ENCODE data around the gene AGPAT2.

DNA sequence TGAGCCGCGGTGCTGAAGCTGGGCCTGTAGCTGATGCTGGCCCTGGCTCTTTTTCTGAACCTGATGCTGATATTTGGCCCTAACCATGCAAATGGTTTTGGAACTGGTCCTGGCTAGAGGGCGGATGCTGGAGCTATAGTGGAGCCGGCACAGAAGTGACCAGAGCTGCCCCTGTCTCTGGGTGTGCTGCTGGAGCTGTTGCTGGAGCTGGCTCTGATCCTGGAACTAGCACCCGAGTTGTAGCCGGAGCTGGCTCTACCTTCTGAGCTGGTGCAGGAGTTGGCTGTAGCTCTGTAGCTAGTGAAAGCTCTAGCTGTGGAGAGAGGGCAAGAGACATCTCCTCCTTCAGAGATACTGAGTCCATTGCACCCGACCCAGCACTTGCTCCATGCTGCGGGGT, 42.7 kb upstream of the AGPAT2 start:
- TF ChIP-seq CTCF (IDR thresholded peaks at IDR 0.05; ENCODE audit: low read depth, low read length) = no peak
- TF ChIP-seq EZH2phosphoT487 (IDR thresholded peaks at IDR 0.05; ENCODE audit: low read depth) = no peak
